ENCODE results near the gene DHX9.

Gene DHX9

DNA sequence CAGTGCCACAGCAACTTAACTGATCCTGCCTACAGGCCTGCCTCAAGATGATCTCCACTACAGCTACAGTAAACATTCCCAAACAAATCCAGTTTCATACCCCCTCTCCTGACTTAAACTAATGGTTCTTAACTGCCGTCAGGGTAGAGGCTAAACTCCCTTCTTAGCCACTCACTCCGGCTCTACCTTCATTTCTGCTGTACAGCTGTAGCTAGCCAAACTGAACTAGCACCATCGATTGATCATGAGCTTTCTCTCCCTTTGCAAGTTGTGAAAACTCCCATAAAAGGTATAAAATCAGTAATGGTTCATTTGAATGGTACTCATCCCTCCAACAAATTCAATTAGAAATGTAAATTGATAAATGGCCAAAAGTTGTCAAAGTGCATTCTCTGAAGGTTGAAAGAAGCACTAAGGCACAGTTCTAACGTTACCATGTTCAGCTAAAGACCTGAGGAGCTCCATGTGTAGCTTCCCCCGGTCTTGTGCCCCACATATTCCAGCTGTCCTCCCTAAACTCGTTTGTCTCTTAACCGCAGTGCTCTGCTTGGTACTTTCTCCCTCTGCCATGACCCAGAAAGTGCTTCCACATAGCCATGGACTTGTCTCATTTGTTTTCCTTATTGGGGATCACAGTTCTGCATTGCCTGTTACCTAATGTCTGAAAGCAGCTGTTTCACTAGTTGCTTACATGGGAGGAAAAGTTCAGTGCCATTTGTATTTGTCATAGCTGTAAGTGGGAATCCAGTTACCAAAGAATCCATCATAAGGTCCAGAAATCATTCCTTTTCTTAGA lies 49.8 kb downstream of the DHX9 start:
- TF ChIP-seq GATA2 (IDR thresholded peaks at IDR 0.05; ENCODE audit: low read depth, low read length) (no peak), GATA3 (IDR thresholded peaks at IDR 0.05; ENCODE audit: low read depth, low read length) (no peak)

DNA sequence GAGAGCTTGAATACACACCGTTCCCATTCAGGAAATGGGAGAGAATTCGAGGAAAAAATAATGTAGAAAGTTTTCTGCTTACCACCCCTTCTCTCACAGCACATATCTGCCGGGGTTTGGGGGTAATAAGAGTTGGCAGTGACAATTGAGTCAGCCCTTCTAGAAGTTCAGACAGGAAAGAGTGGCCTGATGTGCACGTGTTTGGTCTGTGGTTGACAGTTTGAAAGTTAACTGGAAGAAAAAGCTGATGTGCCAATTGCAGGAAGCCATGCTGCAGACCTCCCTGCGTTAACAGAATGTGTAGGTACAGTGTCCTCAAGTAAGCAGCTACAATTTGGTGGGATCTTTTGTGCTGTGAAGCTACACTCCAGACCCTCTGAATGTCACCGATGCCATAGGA lies 50.9 kb downstream of the DHX9 start:
- TF ChIP-seq GATA2 (IDR thresholded peaks at IDR 0.05; ENCODE audit: low read depth, low read length) (no peak), GATA3 (IDR thresholded peaks at IDR 0.05; ENCODE audit: low read depth, low read length) (no peak)

DNA sequence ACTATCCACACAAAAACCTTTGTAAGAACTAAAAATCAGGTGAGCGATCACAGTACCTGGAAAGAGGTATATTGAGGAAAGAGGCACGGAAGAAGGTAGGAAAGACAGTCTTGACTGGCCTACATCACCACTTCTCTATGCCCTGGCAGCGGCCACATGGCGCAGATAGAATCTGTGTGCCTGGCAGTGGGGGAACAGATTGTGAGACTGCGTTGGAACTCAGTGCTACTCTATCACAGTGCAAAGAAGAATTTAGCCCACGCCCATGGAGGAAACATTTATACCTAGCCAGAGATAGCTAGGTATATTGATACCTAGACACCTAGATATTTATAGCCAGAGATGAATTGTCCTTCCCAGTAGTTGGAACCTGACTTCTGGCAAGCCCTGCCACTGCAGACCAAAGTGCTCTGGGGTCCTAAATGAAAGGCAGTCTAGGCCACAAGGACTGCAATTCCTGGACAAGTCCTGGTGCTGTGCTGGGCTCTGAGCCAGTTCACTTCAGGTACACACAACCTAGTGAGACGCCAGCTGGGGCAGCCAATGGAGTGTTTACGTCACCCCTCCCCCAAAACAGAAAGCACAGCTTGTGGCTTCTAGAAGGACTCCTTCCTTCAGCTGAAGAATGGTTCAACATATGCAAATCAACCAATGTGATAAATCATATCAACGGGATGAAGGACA lies 51.9 kb downstream of the DHX9 start:
- TF ChIP-seq GATA2 (IDR thresholded peaks at IDR 0.05; ENCODE audit: low read depth, low read length), result no peak

DNA sequence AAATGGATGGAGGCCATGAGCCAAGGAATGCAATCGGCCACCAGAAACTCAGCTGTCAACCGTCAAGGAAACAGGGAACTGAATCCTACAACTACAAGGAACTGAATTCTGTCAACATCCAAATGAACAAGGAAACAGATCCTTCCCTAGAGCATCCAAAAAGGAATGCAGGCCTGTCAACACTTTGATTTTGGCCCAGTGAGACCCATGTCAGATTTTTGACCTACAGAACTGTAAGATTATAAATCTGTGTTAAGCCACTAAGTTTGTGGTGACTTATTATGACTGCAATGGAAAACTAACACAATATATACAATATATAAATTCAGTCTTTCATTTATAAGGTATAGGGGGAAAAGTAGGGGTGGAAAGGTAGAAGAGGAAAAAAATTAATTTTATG lies 58.5 kb downstream of the DHX9 start:
- TF ChIP-seq GATA3 (IDR thresholded peaks at IDR 0.05; ENCODE audit: low read depth, low read length) (no peak), GATA2 (IDR thresholded peaks at IDR 0.05; ENCODE audit: low read depth, low read length) (no peak)

DNA sequence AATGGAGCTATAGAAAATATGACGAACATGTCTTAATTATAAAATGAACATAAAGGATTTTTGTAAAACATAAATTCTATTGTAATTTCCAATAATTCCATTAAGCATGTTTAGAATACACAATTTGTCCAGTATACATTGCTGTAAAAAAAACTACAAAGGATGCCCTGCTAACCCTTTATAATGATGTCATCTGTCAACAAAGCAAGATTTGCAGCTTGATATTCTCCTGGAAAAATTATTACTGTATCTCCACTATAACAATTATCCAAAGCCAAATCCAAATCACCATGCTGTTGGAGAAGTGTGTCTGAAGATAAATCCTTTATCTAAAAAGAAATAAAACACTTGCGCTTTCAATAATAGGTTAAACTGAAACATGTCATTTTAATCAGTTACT lies 66.2 kb downstream of the DHX9 start:
- TF ChIP-seq GATA3 (IDR thresholded peaks at IDR 0.05; ENCODE audit: low read depth, low read length) (no peak), GATA2 (IDR thresholded peaks at IDR 0.05; ENCODE audit: low read depth, low read length) (no peak)

DNA sequence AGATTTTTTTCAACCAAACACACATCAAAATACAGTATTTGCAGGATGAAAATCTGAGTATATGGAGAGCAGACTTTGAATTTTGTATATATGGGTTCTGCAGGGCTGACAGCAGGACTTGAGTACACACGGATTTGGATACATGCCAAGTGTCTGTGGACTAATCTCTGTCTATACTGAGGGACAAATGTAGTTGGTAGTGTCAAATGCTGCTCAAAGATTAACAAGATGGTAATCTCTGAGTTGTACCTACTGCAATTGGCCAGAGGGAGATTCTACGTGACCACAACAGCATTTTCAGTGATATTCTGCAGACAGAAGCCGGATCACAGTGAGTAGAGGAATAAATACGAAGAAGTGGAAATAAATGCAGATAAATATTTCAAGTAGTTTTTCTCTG lies 70.4 kb downstream of the DHX9 start:
- peak; percentile 57; the same call in 1 of the 2 replicates for TF ChIP-seq GATA3 (IDR thresholded peaks at IDR 0.05; ENCODE audit: low read depth, low read length)
- peak; percentile 87 for TF ChIP-seq GATA2 (IDR thresholded peaks at IDR 0.05; ENCODE audit: low read depth, low read length)

DNA sequence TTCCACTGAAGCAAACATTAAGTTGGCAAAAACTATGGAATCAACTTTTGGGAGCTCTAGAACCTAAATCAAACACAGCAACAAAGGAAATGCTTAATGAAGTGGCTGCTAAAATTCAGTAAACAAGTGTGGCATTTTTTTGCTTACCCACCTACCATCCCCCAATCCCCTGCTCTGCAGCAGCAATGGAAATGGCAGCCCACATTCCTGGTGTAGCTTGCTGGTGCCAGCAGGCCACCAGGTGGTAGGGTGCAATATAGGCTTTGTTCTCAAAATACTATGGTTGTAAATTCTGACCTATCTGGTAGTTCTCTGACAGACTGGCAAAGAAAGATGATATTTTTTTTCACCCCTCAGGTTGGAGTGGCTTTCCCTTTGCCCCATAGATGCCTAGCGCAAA lies 71.0 kb downstream of the DHX9 start:
- TF ChIP-seq GATA2 (IDR thresholded peaks at IDR 0.05; ENCODE audit: low read depth, low read length), result no peak
- TF ChIP-seq GATA3 (IDR thresholded peaks at IDR 0.05; ENCODE audit: low read depth, low read length), result no peak

DNA sequence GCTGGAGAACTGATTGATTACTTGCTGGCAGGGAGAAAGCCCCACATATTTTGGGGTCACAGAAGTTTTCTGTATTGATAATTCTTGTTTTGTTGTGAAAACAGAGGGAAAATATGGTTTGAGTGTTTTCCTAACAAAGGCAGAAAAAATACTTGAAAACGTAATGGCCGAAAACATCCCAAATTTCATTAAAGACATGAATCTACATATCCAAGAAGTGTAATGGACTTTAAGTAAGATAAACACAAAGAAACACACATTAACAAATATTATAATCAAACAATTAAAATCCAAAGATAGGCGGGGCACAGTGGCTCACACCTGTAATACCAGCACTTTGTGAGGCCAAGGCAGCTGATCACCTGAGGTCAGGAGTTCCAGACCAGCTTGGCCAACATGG lies 74.3 kb downstream of the DHX9 start:
- no peak for TF ChIP-seq GATA3 (IDR thresholded peaks at IDR 0.05; ENCODE audit: low read depth, low read length)

DNA sequence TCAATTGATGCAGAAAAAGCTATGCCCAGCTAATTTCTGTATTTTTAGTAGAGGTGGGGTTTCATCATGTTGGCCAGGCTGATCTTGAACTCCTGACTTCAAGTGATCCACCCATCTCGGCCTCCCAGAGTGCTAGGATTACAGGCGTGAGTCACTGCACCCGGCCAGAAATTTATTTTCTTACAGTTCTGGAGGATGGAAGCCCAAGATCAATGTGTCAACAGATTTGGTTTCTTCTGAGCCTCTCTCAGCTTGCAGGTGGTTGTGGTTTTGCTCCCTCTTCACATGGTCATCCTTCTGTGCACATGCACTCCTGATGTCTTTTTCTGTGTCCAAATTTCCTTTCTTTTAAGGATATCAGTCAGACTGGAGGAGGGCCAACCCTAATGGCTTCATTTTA lies 78.2 kb downstream of the DHX9 start:
- no peak for TF ChIP-seq GATA3 (IDR thresholded peaks at IDR 0.05; ENCODE audit: low read depth, low read length)
- no peak for TF ChIP-seq GATA2 (IDR thresholded peaks at IDR 0.05; ENCODE audit: low read depth, low read length)

DNA sequence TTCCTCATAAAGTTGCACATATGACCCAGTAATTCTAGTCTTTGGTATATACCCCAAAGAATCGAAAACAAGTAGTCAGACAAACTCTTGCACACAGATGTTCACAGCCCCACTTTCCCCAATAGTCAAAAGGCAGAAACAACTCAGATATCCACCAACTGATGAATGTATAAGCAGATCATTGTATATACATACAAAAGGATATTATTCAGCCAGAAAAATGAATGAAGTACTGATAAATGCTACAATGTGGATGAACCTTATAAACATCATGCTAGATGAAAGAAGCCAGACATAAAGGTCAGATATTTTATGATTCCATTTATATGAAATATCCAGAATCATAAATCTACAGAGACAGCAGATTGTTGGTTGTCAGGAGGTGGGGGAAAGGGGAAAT lies 86.5 kb downstream of the DHX9 start:
- TF ChIP-seq GATA3 (IDR thresholded peaks at IDR 0.05; ENCODE audit: low read depth, low read length), result no peak

DNA sequence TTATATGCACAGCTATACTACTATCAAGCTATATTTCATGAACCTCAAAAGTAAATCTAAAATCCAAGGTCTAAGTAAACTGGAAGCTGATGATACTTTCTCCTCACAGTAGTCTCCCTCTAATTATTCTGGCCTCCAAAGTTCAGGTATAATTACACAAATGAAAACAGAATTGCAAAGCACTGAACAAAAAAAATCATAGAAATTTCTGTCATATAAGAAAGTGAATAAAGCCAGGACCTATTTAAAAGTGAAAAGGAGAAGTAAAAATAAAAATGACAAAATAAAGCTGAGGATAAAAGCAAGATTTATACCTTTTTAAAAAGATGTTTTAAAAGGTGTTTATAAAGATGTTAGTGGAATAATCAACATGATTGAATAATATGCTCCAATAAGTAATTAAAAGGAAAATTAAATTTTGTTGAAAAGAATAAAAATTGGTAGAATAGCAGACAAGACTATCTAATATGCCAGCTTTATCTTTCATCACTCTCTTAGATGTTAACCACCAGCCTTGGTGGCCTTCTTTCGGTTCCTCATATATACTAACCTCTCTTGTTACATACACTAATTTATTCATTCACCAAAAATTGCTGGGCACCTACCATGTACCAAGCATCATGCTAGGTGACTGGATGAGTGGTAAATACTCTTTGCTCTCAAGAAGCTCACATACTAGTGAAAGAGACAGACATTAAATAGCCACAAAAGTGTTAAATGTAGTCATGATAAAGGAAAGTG lies 88.7 kb downstream of the DHX9 start:
- TF ChIP-seq GATA2 (IDR thresholded peaks at IDR 0.05; ENCODE audit: low read depth, low read length), result no peak

DNA sequence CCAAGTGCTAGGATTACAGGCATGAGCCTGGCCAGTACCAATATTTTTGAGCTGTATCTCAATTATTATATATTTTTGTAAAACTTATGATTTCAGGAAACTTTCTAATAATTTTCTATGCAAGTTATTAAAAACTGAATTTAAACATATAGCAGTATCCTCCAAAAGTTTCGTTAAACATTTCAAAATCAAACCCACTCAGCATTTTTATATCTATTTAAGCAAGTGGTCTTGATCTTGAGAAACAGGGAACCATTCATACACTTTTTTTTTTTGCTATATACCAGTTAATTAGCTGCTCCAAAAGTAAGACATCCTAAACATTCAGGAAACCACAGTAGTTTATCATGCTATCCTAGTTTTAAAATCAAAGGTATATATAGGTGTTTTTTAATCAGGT lies 91.8 kb downstream of the DHX9 start:
- TF ChIP-seq GATA2 (IDR thresholded peaks at IDR 0.05; ENCODE audit: low read depth, low read length) (no peak), GATA3 (IDR thresholded peaks at IDR 0.05; ENCODE audit: low read depth, low read length) (no peak)

DNA sequence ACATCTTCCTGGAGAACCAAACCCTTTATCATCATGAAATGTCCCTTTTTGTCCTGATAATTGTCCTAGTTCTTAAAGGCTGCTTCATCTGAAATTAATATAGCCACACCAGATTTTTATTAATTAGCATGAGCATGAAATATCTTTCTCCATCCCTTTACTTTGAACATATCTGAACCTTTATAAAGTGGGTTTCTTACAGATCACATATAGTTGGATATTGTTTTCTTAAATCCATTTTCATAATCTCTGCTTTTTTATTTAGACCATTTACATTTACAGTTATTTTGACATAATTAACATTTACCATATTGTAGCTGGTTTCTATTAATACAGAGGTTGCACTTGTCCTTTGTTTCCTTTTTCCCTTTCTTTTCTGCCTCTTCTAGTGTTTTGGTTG lies 96.6 kb downstream of the DHX9 start:
- TF ChIP-seq GATA3 (IDR thresholded peaks at IDR 0.05; ENCODE audit: low read depth, low read length) (no peak), GATA2 (IDR thresholded peaks at IDR 0.05; ENCODE audit: low read depth, low read length) (no peak)

All from SH-SY5Y (cell line).